HEK293 (cell line): Measurements from ENCODE around the gene KCNA1.

Source experiments
- KLF1 ChIP-seq: fragments of 450-650 bp; formaldehyde crosslinking; IDR thresholded peaks from 2 replicates; pipeline ENCODE4 v1.5.1; 2016; ENCODE audit warnings: missing biosample characterization, missing genetic modification characterization
- OVOL3 ChIP-seq: fragments of 450-650 bp; formaldehyde crosslinking; IDR thresholded peaks from 2 replicates; pipeline ENCODE4 v1.5.1; 2016; ENCODE audit warnings: missing biosample characterization, missing genetic modification characterization
- TCF7L2 ChIP-seq: IDR thresholded peaks from 2 replicates; pipeline ENCODE4 v1.6.1; 2011; ENCODE audit warnings: low read depth, mild to moderate bottlenecking, inconsistent platforms, low read length, moderate library complexity, borderline replicate concordance
- ZBTB17 ChIP-seq: fragments of 450-650 bp; formaldehyde crosslinking; IDR thresholded peaks from 2 replicates; pipeline ENCODE4 v1.5.1; 2016; ENCODE audit warnings: missing biosample characterization, missing genetic modification characterization
- ZFP41 ChIP-seq: fragments of 450-650 bp; formaldehyde crosslinking; IDR thresholded peaks from 2 replicates; pipeline ENCODE4 v1.5.1; 2016; ENCODE audit warnings: missing biosample characterization, missing genetic modification characterization, borderline replicate concordance
- ZNF175 ChIP-seq: fragments of 450-650 bp; formaldehyde crosslinking; IDR thresholded peaks from 2 replicates; pipeline ENCODE4 v1.5.1; 2016; ENCODE audit warnings: missing biosample characterization, missing genetic modification characterization
- ZNF274 ChIP-seq, 2 experiments: fragments of 200-500 bp in 1 of 2; fragments of 450-650 bp in 1 of 2; sonication (Bioruptor generic) in 1 of 2; formaldehyde crosslinking in 1 of 2; IDR thresholded peaks; 2 replicates each; pipeline versions ENCODE4 v1.5.1 to v1.6.1; 2014 to 2016; ENCODE audit warnings: borderline replicate concordance in 1 of 2, inconsistent platforms in 1 of 2, low read length in 1 of 2, missing biosample characterization in 1 of 2, missing genetic modification characterization in 1 of 2
- TF ChIP-seq, protein P1 (sequence below): fragments of 450-650 bp; formaldehyde crosslinking; IDR thresholded peaks from 2 replicates; pipeline ENCODE4 v1.5.1; 2016; ENCODE audit warnings: missing biosample characterization, missing genetic modification characterization
- TF ChIP-seq, protein P2 (sequence below): fragments of 450-650 bp; formaldehyde crosslinking; IDR thresholded peaks from 2 replicates; pipeline ENCODE4 v1.5.1; 2016; ENCODE audit warnings: missing biosample characterization, missing genetic modification characterization
- TF ChIP-seq, protein P3 (sequence below): fragments of 450-650 bp; formaldehyde crosslinking; IDR thresholded peaks from 2 replicates; pipeline ENCODE4 v1.5.1; 2016; ENCODE audit warnings: missing biosample characterization, missing genetic modification characterization

DNA sequence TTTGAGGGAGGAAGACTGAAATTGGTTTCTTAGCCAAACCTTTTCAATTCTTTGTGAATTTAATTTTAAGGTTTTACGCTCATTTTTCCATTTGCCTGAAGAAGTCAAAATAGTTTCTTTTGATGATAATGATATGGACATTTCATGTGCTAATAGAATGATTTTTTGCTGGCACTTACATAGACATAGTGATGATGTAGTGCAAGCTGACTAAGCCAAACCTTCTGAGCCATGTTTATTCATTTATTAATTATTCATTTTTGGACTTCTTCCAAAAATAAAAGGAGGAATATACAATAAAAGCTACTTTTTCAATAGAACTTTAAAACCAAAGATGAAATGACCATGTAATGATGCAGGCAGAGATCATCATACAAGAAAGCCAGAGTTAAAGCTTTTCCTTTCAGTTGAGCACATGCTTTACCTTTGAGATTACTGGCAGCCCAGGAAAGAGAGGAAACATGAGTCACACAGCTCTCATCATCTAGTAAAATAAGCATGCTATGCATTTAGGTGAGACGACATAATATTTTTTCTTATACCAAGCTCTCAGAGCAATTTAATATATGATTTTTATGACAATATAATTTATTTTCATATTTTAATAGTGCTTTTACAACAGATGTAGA lies 24.8 kb downstream of the KCNA1 start:
- no peak for TF ChIP-seq ZFP41 (tag by site-specific recombination)
- no peak for TF ChIP-seq ZNF274 (IDR thresholded peaks at IDR 0.05; ENCODE audit: low read length)
- TF ChIP-seq ZNF274 (tag by site-specific recombination; IDR thresholded peaks at IDR 0.05; ENCODE audit: borderline replicate concordance): no peak
- TF ChIP-seq, protein P1, sequence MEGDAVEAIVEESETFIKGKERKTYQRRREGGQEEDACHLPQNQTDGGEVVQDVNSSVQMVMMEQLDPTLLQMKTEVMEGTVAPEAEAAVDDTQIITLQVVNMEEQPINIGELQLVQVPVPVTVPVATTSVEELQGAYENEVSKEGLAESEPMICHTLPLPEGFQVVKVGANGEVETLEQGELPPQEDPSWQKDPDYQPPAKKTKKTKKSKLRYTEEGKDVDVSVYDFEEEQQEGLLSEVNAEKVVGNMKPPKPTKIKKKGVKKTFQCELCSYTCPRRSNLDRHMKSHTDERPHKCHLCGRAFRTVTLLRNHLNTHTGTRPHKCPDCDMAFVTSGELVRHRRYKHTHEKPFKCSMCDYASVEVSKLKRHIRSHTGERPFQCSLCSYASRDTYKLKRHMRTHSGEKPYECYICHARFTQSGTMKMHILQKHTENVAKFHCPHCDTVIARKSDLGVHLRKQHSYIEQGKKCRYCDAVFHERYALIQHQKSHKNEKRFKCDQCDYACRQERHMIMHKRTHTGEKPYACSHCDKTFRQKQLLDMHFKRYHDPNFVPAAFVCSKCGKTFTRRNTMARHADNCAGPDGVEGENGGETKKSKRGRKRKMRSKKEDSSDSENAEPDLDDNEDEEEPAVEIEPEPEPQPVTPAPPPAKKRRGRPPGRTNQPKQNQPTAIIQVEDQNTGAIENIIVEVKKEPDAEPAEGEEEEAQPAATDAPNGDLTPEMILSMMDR (tag by site-specific recombination): no peak
- no peak for TF ChIP-seq ZBTB17 (tag by site-specific recombination)
- TF ChIP-seq TCF7L2: no peak
- TF ChIP-seq KLF1 (tag by site-specific recombination): no peak
- TF ChIP-seq, protein P2, sequence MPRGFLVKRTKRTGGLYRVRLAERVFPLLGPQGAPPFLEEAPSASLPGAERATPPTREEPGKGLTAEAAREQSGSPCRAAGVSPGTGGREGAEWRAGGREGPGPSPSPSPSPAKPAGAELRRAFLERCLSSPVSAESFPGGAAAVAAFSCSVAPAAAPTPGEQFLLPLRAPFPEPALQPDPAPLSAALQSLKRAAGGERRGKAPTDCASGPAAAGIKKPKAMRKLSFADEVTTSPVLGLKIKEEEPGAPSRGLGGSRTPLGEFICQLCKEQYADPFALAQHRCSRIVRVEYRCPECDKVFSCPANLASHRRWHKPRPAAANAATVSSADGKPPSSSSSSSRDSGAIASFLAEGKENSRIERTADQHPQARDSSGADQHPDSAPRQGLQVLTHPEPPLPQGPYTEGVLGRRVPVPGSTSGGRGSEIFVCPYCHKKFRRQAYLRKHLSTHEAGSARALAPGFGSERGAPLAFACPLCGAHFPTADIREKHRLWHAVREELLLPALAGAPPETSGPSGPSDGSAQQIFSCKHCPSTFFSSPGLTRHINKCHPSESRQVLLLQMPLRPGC (tag by site-specific recombination): no peak
- TF ChIP-seq OVOL3 (tag by site-specific recombination): no peak
- TF ChIP-seq ZNF175 (tag by site-specific recombination): no peak
- TF ChIP-seq, protein P3, sequence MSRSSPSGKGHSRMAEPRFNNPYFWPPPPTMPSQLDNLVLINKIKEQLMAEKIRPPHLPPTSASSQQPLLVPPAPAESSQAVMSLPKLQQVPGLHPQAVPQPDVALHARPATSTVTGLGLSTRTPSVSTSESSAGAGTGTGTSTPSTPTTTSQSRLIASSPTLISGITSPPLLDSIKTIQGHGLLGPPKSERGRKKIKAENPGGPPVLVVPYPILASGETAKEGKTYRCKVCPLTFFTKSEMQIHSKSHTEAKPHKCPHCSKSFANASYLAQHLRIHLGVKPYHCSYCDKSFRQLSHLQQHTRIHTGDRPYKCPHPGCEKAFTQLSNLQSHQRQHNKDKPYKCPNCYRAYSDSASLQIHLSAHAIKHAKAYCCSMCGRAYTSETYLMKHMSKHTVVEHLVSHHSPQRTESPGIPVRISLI (tag by site-specific recombination): no peak
